ENCODE measurements around the gene KCNK3. TPM values are rescaled to one million over a fixed set of nuclear protein-coding genes. Genes with fewer than 3 reads are reported as not detected.
A peak's percentile ranks its signal among the peaks of the same experiment; 100 is the strongest.

Gene KCNK3
- total and polyA plus RNA-seq, 2 of the 13 experiments (the other 11 are each of a cell fraction or from before 2014, with no cell fraction given), result not detected

DNA sequence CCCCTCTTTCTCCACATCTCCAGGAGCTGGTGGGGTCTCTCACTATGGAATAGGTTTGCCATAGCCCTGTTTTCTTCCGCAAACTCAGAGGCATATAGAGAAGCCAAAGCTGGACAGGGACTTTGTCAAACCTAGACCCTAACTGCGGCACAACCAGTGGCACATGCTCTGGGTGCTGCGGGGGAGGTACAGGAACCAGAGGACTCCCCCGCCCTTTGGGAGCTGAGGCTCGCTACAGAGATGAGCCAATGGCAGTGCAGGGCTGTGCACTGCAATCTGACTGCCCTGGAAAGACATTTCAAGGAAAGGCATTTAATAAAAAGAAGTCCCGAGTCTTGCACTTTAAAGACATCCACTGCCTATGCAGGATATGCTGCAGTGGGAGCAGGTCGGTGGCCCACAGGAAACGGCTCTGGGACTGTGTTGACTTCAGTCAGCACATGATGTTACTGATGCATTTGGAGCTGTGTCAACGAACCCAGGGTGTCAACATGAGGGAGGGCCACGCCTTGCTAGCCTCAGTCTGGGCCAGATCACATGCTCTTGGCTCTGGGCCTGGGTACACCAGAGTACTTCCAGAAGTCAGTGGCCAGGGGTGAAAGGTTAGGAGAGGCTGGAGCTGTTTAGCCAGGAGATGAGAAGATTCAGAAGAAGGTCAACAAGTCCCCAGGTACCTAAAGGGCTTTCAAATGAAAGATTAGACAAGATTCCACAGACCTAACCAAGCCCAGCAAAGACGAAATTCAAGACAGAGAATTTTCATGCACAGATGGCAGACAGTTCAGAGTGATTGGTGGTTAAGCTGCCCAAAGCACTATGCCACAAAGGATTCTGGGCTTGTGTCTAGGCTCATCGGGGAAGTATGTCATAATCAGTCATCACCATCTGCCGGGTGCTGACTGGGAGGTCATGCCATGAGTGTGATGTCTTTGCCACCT is 79.8 kb downstream of the KCNK3 start (continued):
- TF ChIP-seq, protein P1, sequence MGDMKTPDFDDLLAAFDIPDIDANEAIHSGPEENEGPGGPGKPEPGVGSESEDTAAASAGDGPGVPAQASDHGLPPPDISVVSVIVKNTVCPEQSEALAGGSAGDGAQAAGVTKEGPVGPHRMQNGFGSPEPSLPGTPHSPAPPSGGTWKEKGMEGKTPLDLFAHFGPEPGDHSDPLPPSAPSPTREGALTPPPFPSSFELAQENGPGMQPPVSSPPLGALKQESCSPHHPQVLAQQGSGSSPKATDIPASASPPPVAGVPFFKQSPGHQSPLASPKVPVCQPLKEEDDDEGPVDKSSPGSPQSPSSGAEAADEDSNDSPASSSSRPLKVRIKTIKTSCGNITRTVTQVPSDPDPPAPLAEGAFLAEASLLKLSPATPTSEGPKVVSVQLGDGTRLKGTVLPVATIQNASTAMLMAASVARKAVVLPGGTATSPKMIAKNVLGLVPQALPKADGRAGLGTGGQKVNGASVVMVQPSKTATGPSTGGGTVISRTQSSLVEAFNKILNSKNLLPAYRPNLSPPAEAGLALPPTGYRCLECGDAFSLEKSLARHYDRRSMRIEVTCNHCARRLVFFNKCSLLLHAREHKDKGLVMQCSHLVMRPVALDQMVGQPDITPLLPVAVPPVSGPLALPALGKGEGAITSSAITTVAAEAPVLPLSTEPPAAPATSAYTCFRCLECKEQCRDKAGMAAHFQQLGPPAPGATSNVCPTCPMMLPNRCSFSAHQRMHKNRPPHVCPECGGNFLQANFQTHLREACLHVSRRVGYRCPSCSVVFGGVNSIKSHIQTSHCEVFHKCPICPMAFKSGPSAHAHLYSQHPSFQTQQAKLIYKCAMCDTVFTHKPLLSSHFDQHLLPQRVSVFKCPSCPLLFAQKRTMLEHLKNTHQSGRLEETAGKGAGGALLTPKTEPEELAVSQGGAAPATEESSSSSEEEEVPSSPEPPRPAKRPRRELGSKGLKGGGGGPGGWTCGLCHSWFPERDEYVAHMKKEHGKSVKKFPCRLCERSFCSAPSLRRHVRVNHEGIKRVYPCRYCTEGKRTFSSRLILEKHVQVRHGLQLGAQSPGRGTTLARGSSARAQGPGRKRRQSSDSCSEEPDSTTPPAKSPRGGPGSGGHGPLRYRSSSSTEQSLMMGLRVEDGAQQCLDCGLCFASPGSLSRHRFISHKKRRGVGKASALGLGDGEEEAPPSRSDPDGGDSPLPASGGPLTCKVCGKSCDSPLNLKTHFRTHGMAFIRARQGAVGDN (CRISPR knock-in tag; IDR thresholded peaks at IDR 0.05), result peak; percentile 91
- TF ChIP-seq ZNF790 (CRISPR knock-in tag; IDR thresholded peaks at IDR 0.05; ENCODE audit: borderline replicate concordance) (peak; percentile 57; the same call in 1 of the 2 replicates), ZNF83 (CRISPR knock-in tag; IDR thresholded peaks at IDR 0.05; ENCODE audit: borderline replicate concordance) (no peak), PHF8 (CRISPR knock-in tag; IDR thresholded peaks at IDR 0.05) (no peak), MIER3 (CRISPR knock-in tag; IDR thresholded peaks at IDR 0.05; ENCODE audit: borderline replicate concordance) (peak; percentile 70; the same call in 1 of the 2 replicates), NFE2L2 (IDR thresholded peaks at IDR 0.05; ENCODE audit: low read length) (no peak), SP4 (CRISPR knock-in tag; IDR thresholded peaks at IDR 0.05) (no peak), RFX1 (IDR thresholded peaks at IDR 0.05) (no peak), THYN1 (CRISPR knock-in tag; IDR thresholded peaks at IDR 0.05; ENCODE audit: borderline replicate concordance, low read depth) (no peak), ZNF7 (CRISPR knock-in tag; IDR thresholded peaks at IDR 0.05) (no peak), HNRNPL (IDR thresholded peaks at IDR 0.05; ENCODE audit: low read depth, low read length) (no peak), TOE1 (CRISPR knock-in tag; IDR thresholded peaks at IDR 0.05) (no peak), NFRKB (IDR thresholded peaks at IDR 0.05) (no peak), BORCS8-MEF2B (CRISPR knock-in tag; IDR thresholded peaks at IDR 0.05) (0 out of 2 replicates have a peak, but pooled peaks have one; percentile 40), ZNF24 (IDR thresholded peaks at IDR 0.05) (no peak), ZBTB8A (CRISPR knock-in tag; IDR thresholded peaks at IDR 0.05; ENCODE audit: borderline replicate concordance, low read depth) (no peak)
- TF ChIP-seq, protein P2, sequence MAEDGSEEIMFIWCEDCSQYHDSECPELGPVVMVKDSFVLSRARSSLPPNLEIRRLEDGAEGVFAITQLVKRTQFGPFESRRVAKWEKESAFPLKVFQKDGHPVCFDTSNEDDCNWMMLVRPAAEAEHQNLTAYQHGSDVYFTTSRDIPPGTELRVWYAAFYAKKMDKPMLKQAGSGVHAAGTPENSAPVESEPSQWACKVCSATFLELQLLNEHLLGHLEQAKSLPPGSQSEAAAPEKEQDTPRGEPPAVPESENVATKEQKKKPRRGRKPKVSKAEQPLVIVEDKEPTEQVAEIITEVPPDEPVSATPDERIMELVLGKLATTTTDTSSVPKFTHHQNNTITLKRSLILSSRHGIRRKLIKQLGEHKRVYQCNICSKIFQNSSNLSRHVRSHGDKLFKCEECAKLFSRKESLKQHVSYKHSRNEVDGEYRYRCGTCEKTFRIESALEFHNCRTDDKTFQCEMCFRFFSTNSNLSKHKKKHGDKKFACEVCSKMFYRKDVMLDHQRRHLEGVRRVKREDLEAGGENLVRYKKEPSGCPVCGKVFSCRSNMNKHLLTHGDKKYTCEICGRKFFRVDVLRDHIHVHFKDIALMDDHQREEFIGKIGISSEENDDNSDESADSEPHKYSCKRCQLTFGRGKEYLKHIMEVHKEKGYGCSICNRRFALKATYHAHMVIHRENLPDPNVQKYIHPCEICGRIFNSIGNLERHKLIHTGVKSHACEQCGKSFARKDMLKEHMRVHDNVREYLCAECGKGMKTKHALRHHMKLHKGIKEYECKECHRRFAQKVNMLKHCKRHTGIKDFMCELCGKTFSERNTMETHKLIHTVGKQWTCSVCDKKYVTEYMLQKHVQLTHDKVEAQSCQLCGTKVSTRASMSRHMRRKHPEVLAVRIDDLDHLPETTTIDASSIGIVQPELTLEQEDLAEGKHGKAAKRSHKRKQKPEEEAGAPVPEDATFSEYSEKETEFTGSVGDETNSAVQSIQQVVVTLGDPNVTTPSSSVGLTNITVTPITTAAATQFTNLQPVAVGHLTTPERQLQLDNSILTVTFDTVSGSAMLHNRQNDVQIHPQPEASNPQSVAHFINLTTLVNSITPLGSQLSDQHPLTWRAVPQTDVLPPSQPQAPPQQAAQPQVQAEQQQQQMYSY (CRISPR knock-in tag; IDR thresholded peaks at IDR 0.05), result no peak
- TF ChIP-seq, protein P3, sequence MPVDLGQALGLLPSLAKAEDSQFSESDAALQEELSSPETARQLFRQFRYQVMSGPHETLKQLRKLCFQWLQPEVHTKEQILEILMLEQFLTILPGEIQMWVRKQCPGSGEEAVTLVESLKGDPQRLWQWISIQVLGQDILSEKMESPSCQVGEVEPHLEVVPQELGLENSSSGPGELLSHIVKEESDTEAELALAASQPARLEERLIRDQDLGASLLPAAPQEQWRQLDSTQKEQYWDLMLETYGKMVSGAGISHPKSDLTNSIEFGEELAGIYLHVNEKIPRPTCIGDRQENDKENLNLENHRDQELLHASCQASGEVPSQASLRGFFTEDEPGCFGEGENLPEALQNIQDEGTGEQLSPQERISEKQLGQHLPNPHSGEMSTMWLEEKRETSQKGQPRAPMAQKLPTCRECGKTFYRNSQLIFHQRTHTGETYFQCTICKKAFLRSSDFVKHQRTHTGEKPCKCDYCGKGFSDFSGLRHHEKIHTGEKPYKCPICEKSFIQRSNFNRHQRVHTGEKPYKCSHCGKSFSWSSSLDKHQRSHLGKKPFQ (CRISPR knock-in tag; IDR thresholded peaks at IDR 0.05; ENCODE audit: insufficient replicate concordance), result no peak
- TF ChIP-seq, protein P4, sequence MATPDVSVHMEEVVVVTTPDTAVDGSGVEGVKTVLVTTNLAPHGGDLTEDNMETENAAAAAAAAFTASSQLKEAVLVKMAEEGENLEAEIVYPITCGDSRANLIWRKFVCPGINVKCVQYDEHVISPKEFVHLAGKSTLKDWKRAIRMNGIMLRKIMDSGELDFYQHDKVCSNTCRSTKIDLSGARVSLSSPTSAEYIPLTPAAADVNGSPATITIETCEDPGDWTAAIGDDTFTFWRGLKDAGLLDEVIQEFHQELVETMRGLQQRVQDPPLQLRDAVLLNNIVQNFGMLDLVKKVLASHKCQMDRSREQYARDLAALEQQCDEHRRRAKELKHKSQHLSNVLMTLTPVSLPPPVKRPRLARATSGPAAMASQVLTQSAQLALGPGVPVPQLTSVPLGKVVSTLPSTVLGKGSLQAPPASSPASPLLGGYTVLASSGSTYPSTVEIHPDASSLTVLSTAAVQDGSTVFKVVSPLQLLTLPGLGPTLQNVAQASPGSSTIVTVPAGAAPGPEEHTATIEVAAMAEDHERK (CRISPR knock-in tag; IDR thresholded peaks at IDR 0.05; ENCODE audit: low read depth), result no peak

All from HepG2 (cell line).